Measurements from ENCODE around the gene CENPF.
"Not testable (repeated sequence)": the region's sequence is repeated elsewhere in the genome, so short reads cannot be mapped to it uniquely, and the experiment has no call there.

Gene CENPF

DNA sequence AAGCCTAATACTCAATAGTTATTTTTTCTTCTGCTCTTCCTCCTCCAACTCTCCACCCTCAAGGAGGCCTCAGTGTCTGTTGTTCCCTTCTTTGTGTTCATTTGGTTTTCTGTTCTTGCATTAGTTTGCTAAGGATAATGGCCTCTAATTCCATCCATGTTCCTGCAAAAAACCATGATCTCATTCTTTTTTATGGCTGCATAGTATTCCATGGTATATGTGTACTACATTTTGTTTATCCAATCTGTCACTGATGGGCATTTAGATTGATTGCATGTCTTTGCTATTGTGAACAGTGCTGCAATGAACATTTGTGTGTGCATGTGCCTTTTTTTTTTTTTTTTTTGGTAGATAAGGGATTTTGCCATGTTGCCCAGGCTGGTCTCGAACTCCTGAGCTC lies 6.7 kb downstream of the CENPF start:
- Histone ChIP-seq H3K9me3 (ENCODE audit: insufficient read depth, low read length) (no peaks in the 10 kb centered on the region), H4K20me1 (ENCODE audit: insufficient read depth, low read length) (peaks cover 46% of the 10 kb centered on the region), H3K36me3 (replicated peaks; ENCODE audit: low read depth, low read length) (peaks cover 16% of the 10 kb centered on the region), H2AFZ (ENCODE audit: low read depth, low read length) (no peak overlapping the region), H3K4me2 (ENCODE audit: low read length) (no peak overlapping the region), H3K27ac (ENCODE audit: low read length) (no peak overlapping the region), H3K4me3 (ENCODE audit: low read length) (no peak overlapping the region), H3K79me2 (ENCODE audit: low read length) (peaks cover 99% of the 10 kb centered on the region), H3K4me1 (ENCODE audit: low read length) (peaks cover 7% of the 10 kb centered on the region), H3K9ac (ENCODE audit: low read length) (no peak overlapping the region), H3K27me3 (ENCODE audit: low read depth, low read length) (no peaks in the 10 kb centered on the region)
- TF ChIP-seq EZH2phosphoT487 (IDR thresholded peaks at IDR 0.05; ENCODE audit: low read depth), result no peak
- TF ChIP-seq, protein P1, sequence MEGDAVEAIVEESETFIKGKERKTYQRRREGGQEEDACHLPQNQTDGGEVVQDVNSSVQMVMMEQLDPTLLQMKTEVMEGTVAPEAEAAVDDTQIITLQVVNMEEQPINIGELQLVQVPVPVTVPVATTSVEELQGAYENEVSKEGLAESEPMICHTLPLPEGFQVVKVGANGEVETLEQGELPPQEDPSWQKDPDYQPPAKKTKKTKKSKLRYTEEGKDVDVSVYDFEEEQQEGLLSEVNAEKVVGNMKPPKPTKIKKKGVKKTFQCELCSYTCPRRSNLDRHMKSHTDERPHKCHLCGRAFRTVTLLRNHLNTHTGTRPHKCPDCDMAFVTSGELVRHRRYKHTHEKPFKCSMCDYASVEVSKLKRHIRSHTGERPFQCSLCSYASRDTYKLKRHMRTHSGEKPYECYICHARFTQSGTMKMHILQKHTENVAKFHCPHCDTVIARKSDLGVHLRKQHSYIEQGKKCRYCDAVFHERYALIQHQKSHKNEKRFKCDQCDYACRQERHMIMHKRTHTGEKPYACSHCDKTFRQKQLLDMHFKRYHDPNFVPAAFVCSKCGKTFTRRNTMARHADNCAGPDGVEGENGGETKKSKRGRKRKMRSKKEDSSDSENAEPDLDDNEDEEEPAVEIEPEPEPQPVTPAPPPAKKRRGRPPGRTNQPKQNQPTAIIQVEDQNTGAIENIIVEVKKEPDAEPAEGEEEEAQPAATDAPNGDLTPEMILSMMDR (IDR thresholded peaks at IDR 0.05; ENCODE audit: low read depth, low read length), result no peak

DNA sequence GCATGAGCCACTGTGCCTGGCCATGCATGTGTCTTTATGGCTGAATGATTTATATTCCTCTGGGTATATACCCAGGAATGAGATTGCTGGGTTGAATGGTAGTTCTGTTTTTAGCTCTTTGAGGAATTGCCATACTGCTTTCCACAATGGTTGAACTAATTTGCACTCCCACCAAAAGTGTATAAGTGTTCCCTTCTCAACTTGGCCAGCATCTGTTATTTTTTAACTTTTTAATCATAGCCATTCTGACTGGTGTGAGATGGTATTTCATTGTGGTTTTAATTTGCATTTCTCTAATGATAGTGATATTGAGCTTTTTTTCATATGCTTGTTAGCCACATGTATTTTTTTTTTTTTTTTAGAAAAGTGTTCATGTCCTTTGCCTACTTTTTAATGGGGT lies 7.1 kb downstream of the CENPF start:
- H3K4me3 ChIP-seq (ENCODE audit: low read length); H2AFZ ChIP-seq (ENCODE audit: low read depth, low read length); H3K4me1 ChIP-seq (ENCODE audit: low read length); H3K4me2 ChIP-seq (ENCODE audit: low read length); H3K9me3 ChIP-seq (ENCODE audit: insufficient read depth, low read length); H3K27ac ChIP-seq (ENCODE audit: low read length); H3K9ac ChIP-seq (ENCODE audit: low read length); H3K27me3 ChIP-seq (ENCODE audit: low read depth, low read length): not testable (repeated sequence)
- Histone ChIP-seq H3K36me3 (replicated peaks; ENCODE audit: low read depth, low read length) (peaks cover 21% of the 10 kb centered on the region), H4K20me1 (ENCODE audit: insufficient read depth, low read length) (peaks cover 46% of the 10 kb centered on the region), H3K79me2 (ENCODE audit: low read length) (peaks cover 97% of the 10 kb centered on the region)

DNA sequence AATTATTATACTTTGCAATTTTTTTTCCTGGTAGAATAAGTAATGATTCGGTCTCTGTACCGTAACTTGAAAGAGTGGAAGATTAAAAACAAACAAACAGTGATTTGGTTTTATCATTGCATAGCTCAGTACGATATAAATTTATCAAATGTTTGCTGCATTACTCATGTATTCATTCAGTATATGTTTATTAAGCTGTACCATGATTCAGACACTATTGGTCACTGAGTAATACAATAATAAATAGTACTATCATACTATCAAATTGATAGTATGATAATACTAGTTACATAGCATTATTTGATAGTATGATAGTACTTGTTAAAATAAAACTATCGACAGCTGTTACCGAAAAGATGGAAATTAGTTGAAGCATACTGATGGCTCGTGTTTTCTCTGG lies 12.1 kb downstream of the CENPF start:
- Histone ChIP-seq H3K4me1 (ENCODE audit: low read length) (peaks cover 1% of the 10 kb centered on the region; the same call in 1 of the 2 replicates), H3K27ac (ENCODE audit: low read length) (no peak overlapping the region), H3K27me3 (ENCODE audit: low read depth, low read length) (no peaks in the 10 kb centered on the region), H3K79me2 (ENCODE audit: low read length) (peaks cover 54% of the 10 kb centered on the region), H3K4me2 (ENCODE audit: low read length) (no peak overlapping the region), H3K9me3 (ENCODE audit: insufficient read depth, low read length) (no peaks in the 10 kb centered on the region), H3K9ac (ENCODE audit: low read length) (no peak overlapping the region), H3K36me3 (replicated peaks; ENCODE audit: low read depth, low read length) (peaks cover 53% of the 10 kb centered on the region), H4K20me1 (ENCODE audit: insufficient read depth, low read length) (peaks cover 35% of the 10 kb centered on the region), H2AFZ (ENCODE audit: low read depth, low read length) (no peak overlapping the region), H3K4me3 (ENCODE audit: low read length) (no peak overlapping the region)
- TF ChIP-seq, protein P1 (IDR thresholded peaks at IDR 0.05; ENCODE audit: low read depth, low read length), result no peak
- no peak for TF ChIP-seq EZH2phosphoT487 (IDR thresholded peaks at IDR 0.05; ENCODE audit: low read depth)

DNA sequence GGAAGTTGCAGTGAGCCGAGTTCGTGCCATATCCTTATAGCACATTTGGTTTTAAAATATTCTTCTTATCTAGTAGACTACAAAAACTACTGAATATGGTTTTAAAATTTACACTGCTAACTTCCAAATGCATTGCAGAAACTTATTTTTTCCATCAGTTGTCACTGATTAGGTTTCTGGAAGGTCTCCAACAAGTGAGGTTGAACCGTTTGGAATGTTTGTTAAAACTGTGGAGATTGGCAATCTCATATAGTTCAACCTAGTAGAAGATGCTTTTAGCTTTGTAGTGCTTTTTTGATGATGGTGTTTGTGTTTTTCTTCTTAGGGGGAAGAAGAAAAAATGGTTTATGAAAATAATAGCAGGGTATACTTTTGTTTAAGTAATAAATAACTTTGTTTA lies 12.9 kb downstream of the CENPF start:
- H3K79me2 ChIP-seq (ENCODE audit: low read length), result peaks cover 46% of the 10 kb centered on the region
- H3K9me3 ChIP-seq (ENCODE audit: insufficient read depth, low read length), result no peaks in the 10 kb centered on the region
- H4K20me1 ChIP-seq (ENCODE audit: insufficient read depth, low read length), result peaks cover 33% of the 10 kb centered on the region
- H3K27ac ChIP-seq (ENCODE audit: low read length), result no peak overlapping the region
- H3K9ac ChIP-seq (ENCODE audit: low read length), result no peak overlapping the region
- no peak overlapping the region for H3K4me2 ChIP-seq (ENCODE audit: low read length)
- H3K4me1 ChIP-seq (ENCODE audit: low read length), result no peaks in the 10 kb centered on the region
- no peak overlapping the region for H2AFZ ChIP-seq (ENCODE audit: low read depth, low read length)
- TF ChIP-seq, protein P1 (IDR thresholded peaks at IDR 0.05; ENCODE audit: low read depth, low read length), result no peak
- TF ChIP-seq EZH2phosphoT487 (IDR thresholded peaks at IDR 0.05; ENCODE audit: low read depth), result no peak
- H3K36me3 ChIP-seq (replicated peaks; ENCODE audit: low read depth, low read length), result peaks cover 61% of the 10 kb centered on the region
- H3K27me3 ChIP-seq (ENCODE audit: low read depth, low read length), result no peaks in the 10 kb centered on the region
- no peak overlapping the region for H3K4me3 ChIP-seq (ENCODE audit: low read length)

DNA sequence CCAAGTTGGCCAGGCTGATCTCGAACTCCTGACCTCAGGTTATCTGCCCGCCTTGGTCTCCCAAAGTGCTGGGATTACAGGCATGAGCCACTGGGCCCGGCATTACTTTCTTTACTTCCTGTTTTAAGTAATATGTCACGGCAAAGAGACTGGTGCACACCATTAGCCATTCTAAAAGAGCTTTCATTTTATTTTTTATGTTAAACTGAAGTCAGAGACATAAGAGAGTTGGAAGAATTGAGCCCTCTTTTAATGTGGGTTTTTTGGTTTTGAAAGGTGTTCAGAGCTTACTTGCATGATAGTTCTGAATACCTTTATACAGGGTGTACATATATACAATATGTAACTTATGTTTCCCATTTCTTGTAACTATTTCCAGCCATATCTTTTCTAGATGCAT lies 14.3 kb downstream of the CENPF start:
- peaks cover 74% of the 10 kb centered on the region for H3K36me3 ChIP-seq (replicated peaks; ENCODE audit: low read depth, low read length)
- no peaks in the 10 kb centered on the region for H3K9me3 ChIP-seq (ENCODE audit: insufficient read depth, low read length)
- no peak overlapping the region for H3K4me2 ChIP-seq (ENCODE audit: low read length)
- H3K4me3 ChIP-seq (ENCODE audit: low read length), result no peak overlapping the region
- H3K27me3 ChIP-seq (ENCODE audit: low read depth, low read length), result no peaks in the 10 kb centered on the region
- peaks cover 32% of the 10 kb centered on the region for H3K79me2 ChIP-seq (ENCODE audit: low read length)
- TF ChIP-seq, protein P1 (IDR thresholded peaks at IDR 0.05; ENCODE audit: low read depth, low read length), result no peak
- TF ChIP-seq EZH2phosphoT487 (IDR thresholded peaks at IDR 0.05; ENCODE audit: low read depth), result no peak
- H3K9ac ChIP-seq (ENCODE audit: low read length), result no peak overlapping the region
- no peak overlapping the region for H3K27ac ChIP-seq (ENCODE audit: low read length)
- H2AFZ ChIP-seq (ENCODE audit: low read depth, low read length), result no peak overlapping the region
- H3K4me1 ChIP-seq (ENCODE audit: low read length), result no peaks in the 10 kb centered on the region
- peaks cover 21% of the 10 kb centered on the region; the same call in 1 of the 2 replicates for H4K20me1 ChIP-seq (ENCODE audit: insufficient read depth, low read length)
